Activated CD4-positive, CD25-positive, alpha-beta regulatory T cell treated with anti-CD3 and anti-CD28 coated beads, Interleukin-2, amount 50 U/mL, for 16 hours (primary cell): Measurements from ENCODE around the gene PLXNB3.

Experiments
- DNase-seq: peaks from one replicate; pipeline ENCODE4 v3.0.0-alpha.2; 2020; ENCODE audit warnings: low read depth, low spot score

PLXNB3 gene

DNA sequence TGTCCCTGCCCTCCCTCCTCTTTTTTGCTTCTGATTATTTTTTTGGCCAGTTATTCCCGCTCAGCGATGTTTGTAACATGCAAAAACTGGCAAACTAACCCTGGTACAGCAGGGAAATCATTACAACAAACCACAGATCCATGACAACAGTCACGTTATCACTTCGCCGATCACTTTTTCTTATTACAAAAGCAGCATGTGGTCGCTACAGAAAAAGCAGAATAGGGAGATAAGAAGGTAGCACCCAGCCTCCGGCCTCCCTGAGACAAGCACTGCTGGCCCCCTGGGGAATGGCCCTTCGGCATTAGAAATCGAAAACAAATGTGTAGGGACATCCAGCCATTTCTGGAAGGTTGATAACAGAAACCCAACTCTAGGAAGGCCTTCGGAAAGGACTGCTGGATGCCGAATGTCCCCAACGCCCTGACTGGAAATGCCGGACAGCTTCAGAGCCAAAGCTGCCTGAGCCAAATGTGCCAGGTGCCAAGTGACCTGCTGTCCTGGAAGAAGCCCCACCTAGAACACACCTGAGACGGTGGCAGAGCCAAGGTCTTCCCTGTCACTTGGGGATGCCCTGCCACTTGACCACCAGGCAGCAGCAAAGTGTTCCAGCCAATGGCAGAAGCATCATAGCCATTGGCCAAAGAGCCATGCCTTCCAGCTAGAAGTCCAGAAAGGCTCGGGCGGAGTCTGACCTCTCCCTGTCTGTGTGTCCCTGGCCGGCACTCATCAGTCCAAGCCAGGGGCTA, 27.2 kb downstream of the PLXNB3 start:
- no peak for DNase-seq

DNA sequence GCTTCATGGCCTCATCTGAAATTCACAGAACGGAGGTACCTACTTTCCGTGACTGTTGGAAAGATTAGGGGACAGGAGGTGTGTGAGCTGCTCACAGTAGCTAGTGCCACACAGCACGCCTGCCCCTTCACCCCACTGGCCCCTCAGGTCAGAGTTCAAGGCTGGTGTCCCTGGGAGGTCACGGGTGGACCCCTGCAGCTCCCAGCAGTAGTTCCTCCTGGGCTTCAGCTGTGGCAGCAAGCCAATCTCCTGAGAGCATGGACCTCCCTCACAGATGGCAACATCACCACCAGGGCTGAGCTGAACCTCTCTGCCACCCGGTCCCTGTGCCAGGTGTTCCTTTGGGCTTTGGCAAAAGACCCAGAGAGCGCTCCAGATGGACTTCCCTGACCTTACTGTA, 28.3 kb downstream of the PLXNB3 start:
- no peak for DNase-seq

DNA sequence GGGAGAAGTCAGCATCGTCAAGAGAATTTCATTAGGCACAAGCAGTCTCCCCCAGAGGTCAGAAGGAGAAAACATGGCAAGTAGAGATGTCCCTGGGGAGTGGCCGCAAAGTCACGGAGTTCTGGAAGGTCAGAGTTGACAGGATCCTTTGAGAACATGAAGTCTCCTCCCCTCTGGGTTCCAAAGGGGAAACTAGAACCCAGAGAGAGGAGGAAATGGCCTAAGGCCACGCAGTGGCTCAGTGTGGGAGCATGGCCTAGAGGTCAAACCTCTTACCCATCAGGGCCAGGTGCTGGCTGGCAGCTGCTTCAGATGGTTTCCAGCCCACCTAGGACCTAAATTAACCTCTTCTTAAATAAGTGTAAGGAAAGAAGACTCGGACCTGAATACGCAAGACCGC, 29.2 kb downstream of the PLXNB3 start:
- DNase-seq: no peak

DNA sequence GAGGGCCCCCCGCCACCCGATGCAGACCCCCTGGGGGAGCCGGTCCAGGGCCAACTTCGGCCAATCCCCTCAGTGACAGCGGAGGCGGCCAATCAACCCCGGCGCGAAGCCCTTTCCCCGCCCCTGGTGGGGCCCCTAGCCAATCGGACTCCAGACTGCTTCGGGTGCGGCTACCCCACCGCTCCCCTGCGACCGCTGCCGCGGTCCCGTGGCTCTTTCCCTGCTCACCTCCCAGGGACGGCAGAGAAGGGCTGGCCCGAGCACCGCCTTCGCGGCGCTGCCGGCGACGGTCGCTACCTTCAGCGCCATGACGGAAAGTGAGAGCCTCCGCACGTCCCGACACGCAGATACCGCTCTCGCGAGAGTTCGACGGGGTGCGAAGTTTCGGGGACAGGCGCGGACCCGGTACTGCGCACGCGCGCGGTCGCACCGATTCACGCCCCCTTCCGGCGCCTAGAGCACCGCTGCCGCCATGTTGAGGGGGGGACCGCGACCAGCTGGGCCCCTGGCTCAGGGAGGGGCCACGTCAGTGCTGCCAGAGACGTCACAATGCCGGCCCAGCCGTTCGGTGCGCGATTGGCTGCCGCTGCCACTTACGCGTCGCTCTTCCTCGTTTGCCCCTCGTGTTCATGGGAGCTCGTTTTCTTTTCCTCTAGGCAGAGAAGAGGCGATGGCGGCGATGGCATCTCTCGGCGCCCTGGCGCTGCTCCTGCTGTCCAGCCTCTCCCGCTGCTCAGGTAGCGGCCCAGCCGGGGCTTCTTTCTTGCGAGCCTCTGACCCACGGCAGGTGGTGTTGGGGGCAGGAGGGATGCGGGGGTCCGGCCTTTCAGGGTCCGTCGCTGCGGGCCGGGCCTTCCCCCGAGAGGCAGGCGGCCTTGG, 30.2 kb downstream of the PLXNB3 start, which contains the start of the genes IDH3G and SSR4:
Gene IDH3G (minus strand): TSS at position 358 of the 879 bp plus-strand sequence. CDS start 49 bp downstream, at position 309.
Gene SSR4 (plus strand): TSS at position 651 of the 879 bp plus-strand sequence. CDS start 20 bp downstream, at position 671.
- DNase-seq: peak; percentile 83

DNA sequence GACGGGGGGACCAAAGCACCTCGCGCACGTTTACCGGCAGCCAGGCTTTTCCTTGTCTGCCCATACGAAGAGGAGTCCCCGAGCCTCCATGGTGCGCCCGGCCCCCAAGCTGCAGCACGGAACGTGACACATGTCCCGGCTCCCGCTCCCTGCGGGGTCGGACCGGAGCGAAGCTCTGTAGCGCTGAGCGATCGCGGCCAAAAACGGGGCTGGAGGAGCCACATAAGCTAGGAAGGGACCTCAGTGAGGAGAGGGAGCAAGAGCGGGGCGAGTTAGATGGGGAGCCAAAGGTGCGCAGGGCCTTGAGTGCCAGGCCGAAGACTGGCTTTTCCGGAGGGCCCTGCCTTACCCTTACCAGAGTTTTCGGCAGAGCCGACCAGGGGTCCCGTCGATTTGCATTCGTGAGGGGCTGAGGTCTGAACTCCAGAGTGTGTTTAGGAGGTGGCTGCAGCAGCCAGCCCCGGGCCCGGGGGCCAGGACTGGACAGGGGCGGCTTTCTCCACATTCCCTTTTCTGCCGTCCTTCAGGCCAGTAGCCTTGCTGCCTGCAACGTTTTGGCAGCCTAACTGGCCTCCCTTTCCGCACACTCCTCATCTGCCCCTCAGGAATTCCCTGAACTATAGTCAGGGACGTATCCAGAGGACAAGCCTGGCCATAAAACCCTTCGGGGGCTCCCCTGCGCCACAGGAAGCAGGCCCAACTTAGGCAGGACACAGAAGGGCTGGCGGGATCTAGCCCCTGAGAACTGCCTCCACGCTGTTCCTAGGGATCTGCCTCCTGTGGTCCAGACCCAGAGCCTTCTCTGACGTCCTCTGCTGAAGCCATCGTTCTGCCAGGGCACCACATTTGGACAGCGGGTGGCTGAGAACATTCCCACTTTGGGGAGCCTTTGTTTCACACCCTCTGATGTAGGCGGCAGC, 31.1 kb downstream of the PLXNB3 start:
- no peak for DNase-seq

DNA sequence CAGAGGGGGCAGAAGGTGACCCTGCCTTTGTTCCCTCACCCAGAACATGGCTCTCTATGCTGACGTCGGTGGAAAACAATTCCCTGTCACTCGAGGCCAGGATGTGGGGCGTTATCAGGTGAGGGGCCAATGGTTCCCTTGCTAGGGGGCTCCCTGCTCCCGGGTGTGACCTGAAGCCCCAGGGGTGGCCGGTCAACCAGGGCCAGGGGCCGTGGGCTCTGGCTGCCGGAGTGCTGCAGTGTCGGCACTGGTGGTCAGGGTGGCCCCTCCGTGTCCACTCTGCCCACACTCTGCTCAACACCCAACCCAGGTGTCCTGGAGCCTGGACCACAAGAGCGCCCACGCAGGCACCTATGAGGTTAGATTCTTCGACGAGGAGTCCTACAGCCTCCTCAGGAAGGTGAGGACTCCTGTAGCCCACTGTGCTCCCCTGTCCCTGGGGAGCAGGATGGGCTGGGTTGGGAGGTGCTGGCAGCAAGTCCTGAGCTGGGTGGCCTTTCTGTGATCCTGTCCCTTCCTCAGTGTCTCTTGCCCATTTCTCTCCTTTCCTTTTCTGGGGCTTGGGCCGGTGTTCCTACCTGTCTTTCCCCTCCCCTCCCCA, 33.5 kb downstream of the PLXNB3 start:
- DNase-seq: no peak

DNA sequence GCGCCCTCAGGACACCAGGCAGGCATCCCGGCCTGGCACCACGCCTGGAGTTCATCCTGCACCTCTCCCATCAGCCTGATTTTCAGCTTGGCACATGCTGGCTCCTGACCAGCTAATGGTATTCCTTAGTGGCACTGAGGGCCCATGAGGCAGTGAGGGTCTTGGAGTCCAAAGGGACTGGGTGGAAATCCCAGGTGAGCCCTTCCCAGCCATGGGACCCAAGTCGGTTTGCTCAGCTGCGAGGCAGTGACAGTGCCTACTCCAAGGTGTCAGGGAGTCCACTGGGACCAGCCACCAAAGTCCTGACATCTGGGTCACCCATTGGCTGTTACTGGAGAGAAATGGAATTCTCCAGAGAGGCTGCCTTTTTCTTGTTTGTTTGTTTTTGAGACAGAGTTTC, 35.3 kb downstream of the PLXNB3 start:
- no peak for DNase-seq

DNA sequence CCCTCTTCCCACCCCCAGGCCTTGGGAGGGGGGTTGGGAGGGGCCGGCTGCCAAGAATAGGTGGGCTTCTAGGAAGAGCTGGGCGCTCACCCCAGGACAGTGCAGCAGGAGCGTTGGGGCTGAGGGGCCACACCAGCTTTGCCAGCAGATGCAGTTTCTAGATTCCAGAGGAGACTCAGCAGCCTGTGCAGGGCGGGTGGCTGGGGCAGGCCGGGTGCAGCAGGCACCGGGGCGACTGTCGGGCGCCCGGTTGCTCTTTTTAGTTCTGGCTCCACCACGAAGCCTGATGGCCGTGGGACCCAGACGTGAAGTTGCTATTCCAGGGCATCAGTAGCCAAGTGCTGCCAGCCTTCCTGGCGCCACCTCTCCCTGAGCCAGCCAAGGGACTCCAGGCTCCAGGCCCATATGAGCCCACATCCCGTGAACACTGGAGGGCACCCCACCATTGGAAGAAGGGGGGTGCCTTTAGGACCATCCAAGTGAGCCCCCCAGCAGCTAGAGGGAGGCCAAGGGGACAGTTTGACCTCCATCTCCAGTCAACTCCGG, 36.2 kb downstream of the PLXNB3 start:
- DNase-seq: no peak

DNA sequence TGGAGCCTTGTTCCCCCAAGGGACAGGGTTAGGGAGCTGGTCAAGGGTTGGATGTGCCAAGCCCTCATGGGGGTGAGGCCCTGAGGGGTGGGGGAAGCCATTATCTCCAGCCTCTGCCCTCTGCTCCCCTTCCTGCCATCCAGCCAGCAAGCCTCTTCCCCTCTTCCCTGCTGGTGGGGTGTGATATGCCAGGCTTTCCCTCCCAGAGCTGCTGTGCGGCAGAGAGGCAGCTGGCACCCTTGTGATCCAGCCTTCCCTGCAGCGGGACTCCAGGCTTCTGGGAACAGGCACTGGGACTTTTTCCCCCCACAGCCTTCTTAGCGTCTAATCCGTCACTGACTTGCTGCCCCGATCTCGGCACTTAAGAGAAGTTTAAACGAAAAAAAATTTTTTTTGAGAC, 36.7 kb downstream of the PLXNB3 start:
- no peak for DNase-seq

DNA sequence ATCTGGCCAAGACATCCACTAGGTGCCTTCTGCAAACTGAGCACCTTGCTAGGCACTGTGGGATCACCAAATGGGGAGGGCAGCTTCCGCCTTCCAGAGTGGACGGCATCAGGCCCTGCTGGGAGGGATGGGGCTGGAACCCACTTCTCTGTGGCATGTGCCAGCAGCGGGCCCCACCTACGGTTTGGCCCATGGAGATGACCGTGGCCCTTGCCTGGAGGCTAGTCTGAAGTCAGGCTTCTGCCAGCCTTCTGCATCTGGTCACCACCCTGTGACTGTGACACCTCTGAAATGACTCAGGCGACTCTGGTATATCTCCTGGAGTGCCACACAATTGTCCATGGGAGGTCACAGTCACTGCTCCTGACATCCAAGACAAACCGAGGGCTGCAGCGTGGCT, 37.6 kb downstream of the PLXNB3 start:
- DNase-seq: no peak

DNA sequence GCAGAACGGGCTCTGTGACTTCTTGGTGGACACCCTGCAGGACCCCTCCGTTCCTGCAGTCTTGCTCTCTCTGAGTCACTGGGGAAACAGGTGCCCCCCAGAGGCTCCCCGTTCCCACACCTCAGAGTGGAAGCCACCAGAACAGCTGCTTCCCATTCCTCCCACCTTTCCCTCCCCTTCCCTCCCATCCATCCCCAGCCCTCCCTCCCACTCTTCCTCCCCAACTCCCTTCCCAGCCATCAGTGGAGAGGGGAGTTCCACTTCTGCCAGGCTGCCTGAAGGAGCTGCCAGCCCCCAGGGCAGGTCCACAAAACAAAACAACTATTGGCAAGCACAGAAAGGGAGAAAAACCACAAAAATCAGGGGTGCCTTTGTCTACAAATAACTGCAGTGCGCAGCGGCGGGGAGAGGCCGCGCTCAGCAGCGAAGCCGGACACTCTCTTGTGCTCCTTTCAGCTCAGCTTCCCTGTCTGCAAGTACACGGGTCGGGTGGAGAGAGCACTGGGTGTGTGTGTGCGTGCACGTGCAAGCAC, 38.5 kb downstream of the PLXNB3 start:
- no peak for DNase-seq

DNA sequence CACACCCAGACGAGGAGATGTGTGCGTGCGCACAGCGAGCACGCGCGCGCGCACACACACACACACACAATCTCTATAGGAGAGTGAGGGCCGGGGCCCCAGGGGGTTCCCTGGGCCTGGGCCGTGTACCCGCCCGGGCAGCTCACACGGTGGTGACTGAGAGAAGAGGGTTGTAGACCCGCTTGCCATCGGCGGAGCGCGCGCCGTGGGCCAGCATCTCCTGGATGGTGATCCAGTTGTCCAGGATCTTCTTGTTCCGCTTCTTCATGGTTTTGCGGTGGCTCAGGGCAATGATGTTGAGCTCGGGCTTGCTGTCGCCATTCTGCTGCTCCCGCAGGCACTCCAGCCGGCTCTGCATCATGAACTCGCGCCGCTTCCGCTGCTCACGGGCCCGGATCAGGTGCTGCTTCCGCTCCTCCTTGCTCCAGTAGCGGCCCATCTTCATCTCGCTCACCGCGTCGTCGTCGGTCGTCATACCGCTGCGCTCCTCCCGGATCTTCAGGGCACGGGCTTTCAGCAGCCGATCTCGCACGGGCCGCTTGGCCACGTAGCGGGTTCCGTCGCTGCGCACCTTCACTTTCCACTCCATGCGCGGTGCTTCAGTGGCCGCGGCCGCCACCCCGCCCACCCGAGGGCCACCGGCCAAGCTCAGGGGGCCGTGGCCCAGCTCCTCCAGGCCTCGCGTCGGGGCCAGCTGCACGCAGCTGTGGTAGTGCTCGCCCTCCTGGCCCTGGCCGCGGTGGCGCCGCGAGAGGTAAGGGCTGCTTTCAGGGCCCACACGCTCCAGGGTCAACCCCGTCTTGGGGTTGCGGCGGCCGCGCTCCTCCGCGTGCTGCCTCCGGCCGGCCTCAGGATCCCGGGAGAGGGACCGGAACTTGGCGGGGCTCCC, 39.4 kb downstream of the PLXNB3 start:
- DNase-seq: no peak

DNA sequence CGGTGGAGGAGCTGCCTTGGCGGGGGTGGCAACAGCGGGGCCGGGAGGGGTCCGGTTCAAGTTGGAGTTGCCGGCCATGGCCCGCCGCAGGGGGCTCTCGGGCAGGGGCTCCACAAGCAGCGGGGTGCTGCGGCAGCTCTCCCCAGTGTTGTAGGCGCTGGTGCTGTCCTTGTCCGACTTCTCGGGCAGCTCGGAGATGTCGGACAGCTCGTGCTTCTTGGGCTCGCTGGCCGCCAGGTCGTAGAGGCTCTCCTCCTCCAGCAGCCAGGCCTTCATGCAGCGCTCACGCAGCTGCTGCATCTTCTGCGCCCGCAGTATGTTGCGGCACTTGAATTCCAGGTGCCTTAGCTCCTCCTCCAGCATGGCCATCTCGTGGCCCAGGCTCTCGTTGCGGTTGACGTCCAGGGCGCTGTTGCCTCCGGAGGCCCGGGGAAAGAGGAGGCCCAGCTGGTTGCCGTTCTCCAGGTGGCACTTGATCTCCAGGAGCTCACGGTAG, 40.1 kb downstream of the PLXNB3 start:
- DNase-seq: no peak

DNA sequence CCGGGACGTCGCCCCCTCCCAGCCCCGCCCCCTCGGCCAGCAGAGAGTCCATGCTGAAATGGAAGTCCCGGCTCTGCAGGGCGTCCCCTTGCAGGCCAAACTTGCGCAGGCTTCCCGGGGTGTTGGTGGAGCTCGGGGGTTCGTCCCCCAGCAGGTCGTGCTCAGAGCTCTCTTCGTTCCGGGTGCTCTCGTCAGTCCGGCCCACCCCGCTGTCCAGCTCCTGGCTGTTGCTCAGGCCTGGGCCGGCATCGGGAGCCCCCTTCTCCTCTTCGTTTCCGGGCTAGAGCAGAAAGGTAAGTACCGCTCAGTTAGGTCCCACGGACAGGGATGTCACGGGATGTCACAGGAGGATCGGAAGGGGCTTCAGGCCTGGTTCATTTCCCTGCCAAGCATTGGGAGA, 40.6 kb downstream of the PLXNB3 start:
- no peak for DNase-seq

DNA sequence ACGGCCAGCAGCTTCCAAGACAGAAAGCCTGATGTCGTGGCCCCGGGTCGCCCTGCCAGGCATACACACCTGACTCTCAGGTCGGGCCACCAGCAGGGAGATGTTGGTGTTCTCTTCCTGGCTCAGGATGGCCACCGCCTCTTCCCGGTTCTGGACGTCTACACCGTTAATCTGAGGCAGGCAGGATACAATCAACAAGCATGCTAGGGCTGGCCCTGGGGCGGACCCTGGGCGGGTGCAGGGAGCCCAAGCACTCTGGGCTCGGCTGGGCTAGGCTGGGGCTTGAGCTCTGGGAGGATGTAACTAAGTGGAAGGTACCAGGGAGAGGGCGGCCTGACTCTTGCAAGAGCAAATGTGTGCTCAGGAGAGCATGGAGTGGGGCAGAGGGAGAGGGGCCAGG, 41.4 kb downstream of the PLXNB3 start:
- DNase-seq: no peak

DNA sequence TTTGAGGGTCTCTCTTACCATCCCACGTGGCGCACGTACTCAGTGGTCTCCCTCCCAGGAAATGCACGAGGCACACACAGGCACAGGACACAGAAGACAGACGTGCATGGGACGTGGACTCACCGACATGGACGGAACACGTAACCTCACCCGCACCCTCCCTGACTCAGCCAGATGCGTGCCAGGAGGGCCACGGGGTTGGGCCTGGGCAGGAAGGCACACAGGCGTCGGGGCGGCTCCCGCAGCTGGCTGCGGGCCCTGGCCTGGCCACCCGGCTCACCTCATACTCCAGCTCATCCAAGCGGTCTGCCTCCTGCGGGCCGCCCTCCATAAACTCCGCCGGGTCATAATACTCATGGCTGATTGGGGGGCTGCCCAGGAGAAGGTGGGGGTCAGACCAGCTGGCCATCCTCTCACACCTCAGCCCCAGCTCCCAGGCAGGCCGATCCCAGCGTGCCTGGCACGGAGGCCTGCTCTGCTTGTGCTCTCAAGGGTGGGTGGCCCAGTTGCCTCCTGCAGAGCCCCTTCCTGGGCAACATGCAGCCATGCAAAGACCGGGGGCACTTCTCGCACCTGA, 43.0 kb downstream of the PLXNB3 start:
- DNase-seq: no peak

DNA sequence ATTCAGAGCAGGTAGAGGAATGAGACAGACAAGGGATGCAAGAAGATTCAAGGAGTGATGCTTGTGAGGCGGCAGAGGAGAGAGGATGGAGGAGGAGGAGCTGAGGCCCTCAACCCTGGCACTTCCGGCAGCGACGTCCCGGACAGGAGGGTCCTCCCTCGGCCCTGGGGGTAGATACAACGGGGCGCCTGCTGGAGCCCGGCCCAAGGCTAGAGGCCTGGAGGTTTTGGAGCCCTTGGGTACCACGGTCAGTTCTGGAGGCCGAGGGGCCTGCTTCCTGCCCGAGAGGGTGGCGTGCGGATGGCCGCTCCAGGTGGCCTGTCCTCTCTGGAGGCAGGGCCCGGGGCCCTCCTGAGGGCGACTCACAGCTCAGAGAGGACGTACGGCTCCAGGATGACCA, 43.9 kb downstream of the PLXNB3 start:
- DNase-seq: no peak

DNA sequence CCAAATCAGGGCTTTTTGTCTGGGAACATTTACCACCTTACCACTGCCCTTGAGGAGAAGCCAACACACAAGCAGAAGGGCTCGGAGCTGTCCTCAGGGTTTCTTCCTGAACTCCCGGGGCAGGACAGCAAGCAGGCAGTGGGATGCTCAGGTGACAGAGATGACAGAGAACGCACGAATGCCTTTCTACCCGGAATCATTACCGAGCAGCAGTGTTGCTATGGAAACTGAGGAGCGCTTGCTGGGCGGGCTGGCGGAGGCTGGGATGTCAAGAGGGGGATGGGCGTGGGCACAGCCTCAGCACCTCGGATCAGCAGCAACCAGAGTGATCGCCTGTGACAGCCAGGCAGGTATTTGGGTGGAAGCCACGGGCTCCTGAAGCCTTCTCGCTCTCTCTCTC, 48.2 kb downstream of the PLXNB3 start:
- no peak for DNase-seq

DNA sequence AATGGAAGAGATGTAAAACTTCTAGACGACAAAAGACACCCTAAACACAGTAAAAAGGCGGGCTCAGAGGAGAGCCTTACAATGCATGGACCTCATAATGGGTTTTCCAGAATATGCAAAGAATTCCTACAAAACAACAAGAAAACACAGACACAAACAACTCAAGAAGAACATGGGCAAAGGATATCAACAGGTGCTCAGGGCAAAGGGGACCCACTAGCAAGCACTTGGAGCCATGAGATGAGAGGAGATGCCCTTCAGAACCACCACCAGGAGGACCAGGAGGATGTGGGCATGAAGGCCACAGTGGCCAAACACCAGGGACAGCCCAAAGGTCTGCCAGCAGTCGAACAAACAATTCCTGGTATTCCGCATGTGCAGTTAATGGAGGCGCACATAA, 49.1 kb downstream of the PLXNB3 start:
- no peak for DNase-seq
